OCI-LY3 (cell line): ENCODE results near the gene RFNG.

Source experiments
- CTCF ChIP-seq: fragments of 200-600, 300-600 bp; sonication (generic); IDR thresholded peaks from 2 replicates; pipeline ENCODE4 v1.5.1; 2014; ENCODE audit warnings: antibody characterized with exemption, low read length, low read depth
- EZH2phosphoT487 ChIP-seq: fragments of 200-600 bp; shearing (Covaris generic); IDR thresholded peaks from 2 replicates; pipeline ENCODE4 v1.6.1; 2018; ENCODE audit warnings: antibody characterized with exemption, mixed run types, low read depth

GRCh38 chr17:82046903-82047302 is 4.7 kb downstream of the RFNG start:
- no peak for TF ChIP-seq CTCF
- no peak for TF ChIP-seq EZH2phosphoT487
